ENCODE measurements around the gene FASTKD2.

- TF ChIP-seq CTCF (IDR thresholded peaks at IDR 0.05) (no peak), POLR2A (IDR thresholded peaks at IDR 0.05) (no peak)
These were observed 25.0 kb downstream of the FASTKD2 start for GRCh38 chr2:206790311-206790935.

All from heart left ventricle (tissue), 13 donors.